GM23248 (cell line): ENCODE data around the gene SLC16A11. TPM values are rescaled to one million over a fixed set of nuclear protein-coding genes. Genes with fewer than 3 reads are reported as not detected.

ENCODE experiments used
- DNase-seq: peaks from one replicate; pipeline ENCODE4 v3.0.0-alpha.2; 2015
- H2AFZ ChIP-seq: fragments of 200-600 bp; sonication (generic); 2 replicates; pipeline ENCODE4 v1.6.1; 2016; ENCODE audit warnings: antibody characterized with exemption
- H3F3A ChIP-seq: fragments of 200-600 bp; sonication (generic); 2 replicates; pipeline ENCODE4 v1.6.1; 2016; ENCODE audit warnings: mild to moderate bottlenecking, antibody characterized with exemption, mixed run types; ENCODE audit not compliant: insufficient read depth
- H3K27ac ChIP-seq: fragments of 200-600 bp; sonication (generic); 2 replicates; pipeline ENCODE4 v1.5.1; 2016; ENCODE audit warnings: mild to moderate bottlenecking
- H3K27me3 ChIP-seq: fragments of 200-600 bp; sonication (generic); replicated peaks from 2 replicates; pipeline ENCODE4 v1.6.1; 2016; ENCODE audit warnings: mild to moderate bottlenecking; ENCODE audit not compliant: insufficient read depth
- H3K36me3 ChIP-seq: fragments of 200-600 bp; sonication (generic); 2 replicates; pipeline ENCODE4 v1.6.1; 2016; ENCODE audit warnings: low read depth, mild to moderate bottlenecking
- H3K4me1 ChIP-seq: fragments of 200-600 bp; sonication (generic); 2 replicates; pipeline ENCODE4 v1.6.1; 2016; ENCODE audit warnings: mild to moderate bottlenecking; ENCODE audit not compliant: insufficient read depth
- H3K4me2 ChIP-seq: fragments of 200-600 bp; sonication (generic); one replicate; pipeline ENCODE4 v1.6.1; 2016; ENCODE audit warnings: mild to moderate bottlenecking; ENCODE audit not compliant: unreplicated experiment
- H3K4me3 ChIP-seq: fragments of 200-600 bp; sonication (generic); 2 replicates; pipeline ENCODE4 v1.5.1; 2016; ENCODE audit warnings: mild to moderate bottlenecking
- H3K79me2 ChIP-seq: fragments of 200-600 bp; sonication (generic); 2 replicates; pipeline ENCODE4 v1.6.1; 2016; ENCODE audit warnings: mild to moderate bottlenecking; ENCODE audit not compliant: insufficient read depth
- H3K9ac ChIP-seq: fragments of 200-600 bp; sonication (generic); 2 replicates; pipeline ENCODE4 v1.6.1; 2016; ENCODE audit warnings: mild to moderate bottlenecking
- H3K9me2 ChIP-seq: fragments of 200-600 bp; sonication (generic); 2 replicates; pipeline ENCODE4 v1.6.1; 2016; ENCODE audit warnings: mixed run types, mild to moderate bottlenecking, moderate library complexity; ENCODE audit not compliant: insufficient read depth
- H3K9me3 ChIP-seq: fragments of 200-600 bp; sonication (generic); one replicate; pipeline ENCODE4 v1.6.1; 2017; ENCODE audit warnings: low read depth
- H4K20me1 ChIP-seq: fragments of 200-600 bp; sonication (generic); 2 replicates; pipeline ENCODE4 v1.6.0; 2016; ENCODE audit not compliant: insufficient read depth
- EZH2 ChIP-seq: fragments of 200-600 bp; sonication (generic); IDR thresholded peaks from 2 replicates; pipeline ENCODE4 v1.6.1; 2018; ENCODE audit warnings: antibody characterized with exemption, mild to moderate bottlenecking; ENCODE audit not compliant: insufficient read depth, poor library complexity, severe bottlenecking
- EZH2phosphoT487 ChIP-seq: fragments of 200-600 bp; sonication (generic); IDR thresholded peaks from 2 replicates; pipeline ENCODE4 v1.6.1; 2018; ENCODE audit warnings: antibody characterized with exemption, moderate library complexity, mild to moderate bottlenecking, low read depth; ENCODE audit not compliant: insufficient read depth
- WGBS, 2 experiments: methylation state at CpG; one replicate each; pipeline ENCODE4 v1.1.6; 2015 to 2017; ENCODE audit warnings: low lambda C conversion rate in 2 of 2, low coverage in 1 of 2; ENCODE audit errors: missing lambda C conversion rate in 2 of 2; 5-methylcytosine and 5-hydroxymethylcytosine counted together
- in situ Hi-C: fragments of 300-500 bp; cut with MboI; formaldehyde crosslinking; loops from 2 replicates; pipeline ENCODE4 v1.15.0; 2020
- polyA plus RNA-seq: library from polyadenylated mRNA; unstranded; fragments of >200 nt; fragmentation: Nextera tagmentation; extraction: Ambion mirVana; gene quantifications from 2 replicates; pipeline ENCODE4 v1.2.1, GENCODE V29; 2016
- total RNA-seq: library from RNA; depleted of rRNA; stranded (reverse); fragments of >200 nt; shearing (Covaris generic); gene quantifications from 2 replicates; pipeline ENCODE4 v1.2.3, GENCODE V29; 2014

Gene SLC16A11
- total and polyA plus RNA-seq, 2 experiments from 2014 or later: 0.30 TPM; not detected in 1

DNA sequence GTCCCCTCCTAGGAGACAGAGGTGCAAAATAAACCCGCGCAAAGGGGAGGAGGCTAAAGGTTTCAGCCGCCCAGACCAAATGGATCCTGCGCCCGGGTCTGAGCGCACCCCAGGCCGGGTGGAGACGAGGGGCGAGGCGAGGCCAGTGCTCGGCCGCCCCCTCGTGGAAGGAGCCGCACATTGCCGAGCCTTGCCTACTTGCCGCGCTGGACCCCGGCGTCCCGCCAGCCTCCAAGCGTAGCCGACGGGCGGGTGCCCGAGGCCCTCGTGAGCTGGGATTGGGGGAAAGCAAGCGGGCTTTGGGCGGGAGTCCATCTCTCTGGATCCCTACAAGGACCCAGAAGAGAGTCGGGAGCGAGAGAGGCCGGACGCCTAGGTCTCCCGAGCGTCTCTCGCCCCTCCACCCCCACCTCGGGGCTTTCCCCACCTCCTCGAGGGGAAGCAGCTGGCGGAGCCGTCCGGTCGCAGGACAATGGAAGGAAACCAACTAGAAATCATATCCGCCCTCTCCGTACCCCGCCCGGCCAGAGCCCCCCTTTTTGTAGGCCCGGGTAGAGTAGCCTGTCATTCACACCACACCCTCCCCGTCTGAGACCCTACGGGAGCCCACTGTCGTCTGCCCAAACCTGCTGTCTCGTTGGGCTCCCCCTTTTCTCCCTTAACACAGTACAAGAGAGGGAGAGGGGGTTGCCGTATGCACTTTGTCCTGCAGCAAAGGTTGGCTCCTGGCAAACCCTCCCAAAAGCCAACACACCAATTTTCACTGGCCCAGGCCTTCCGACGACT is 21.7 kb downstream of the SLC16A11 start:
- peaks cover 7% of the 10 kb centered on the region; the same call in 1 of the 2 replicates for H3K79me2 ChIP-seq
- H3K4me3 ChIP-seq: peak overlapping the region; percentile 61
- H3K9me3 ChIP-seq: no peaks in the 10 kb centered on the region
- H3F3A ChIP-seq: no peaks in the 10 kb centered on the region; the same call in 1 of the 2 replicates
- TF ChIP-seq EZH2phosphoT487: no peak
- no peak for TF ChIP-seq EZH2
- H3K27me3 ChIP-seq: no peaks in the 10 kb centered on the region
- no peak overlapping the region for H3K27ac ChIP-seq
- peak overlapping the region; percentile 73 for H3K4me2 ChIP-seq
- H3K4me1 ChIP-seq: peaks cover 23% of the 10 kb centered on the region; the same call in 1 of the 2 replicates
- in situ Hi-C loops: no loop called here
- DNase-seq: peak; percentile 87
- H3K9ac ChIP-seq: peak overlapping the region; percentile 64
- 1 to 2% methylated on average over 42 to 52 of the region's 53 CpGs for WGBS, 2 experiments
- H3K9me2 ChIP-seq: no peaks in the 10 kb centered on the region
- H3K36me3 ChIP-seq: no peaks in the 10 kb centered on the region
- H4K20me1 ChIP-seq: no peaks in the 10 kb centered on the region
- peak overlapping the region; percentile 94 for H2AFZ ChIP-seq

DNA sequence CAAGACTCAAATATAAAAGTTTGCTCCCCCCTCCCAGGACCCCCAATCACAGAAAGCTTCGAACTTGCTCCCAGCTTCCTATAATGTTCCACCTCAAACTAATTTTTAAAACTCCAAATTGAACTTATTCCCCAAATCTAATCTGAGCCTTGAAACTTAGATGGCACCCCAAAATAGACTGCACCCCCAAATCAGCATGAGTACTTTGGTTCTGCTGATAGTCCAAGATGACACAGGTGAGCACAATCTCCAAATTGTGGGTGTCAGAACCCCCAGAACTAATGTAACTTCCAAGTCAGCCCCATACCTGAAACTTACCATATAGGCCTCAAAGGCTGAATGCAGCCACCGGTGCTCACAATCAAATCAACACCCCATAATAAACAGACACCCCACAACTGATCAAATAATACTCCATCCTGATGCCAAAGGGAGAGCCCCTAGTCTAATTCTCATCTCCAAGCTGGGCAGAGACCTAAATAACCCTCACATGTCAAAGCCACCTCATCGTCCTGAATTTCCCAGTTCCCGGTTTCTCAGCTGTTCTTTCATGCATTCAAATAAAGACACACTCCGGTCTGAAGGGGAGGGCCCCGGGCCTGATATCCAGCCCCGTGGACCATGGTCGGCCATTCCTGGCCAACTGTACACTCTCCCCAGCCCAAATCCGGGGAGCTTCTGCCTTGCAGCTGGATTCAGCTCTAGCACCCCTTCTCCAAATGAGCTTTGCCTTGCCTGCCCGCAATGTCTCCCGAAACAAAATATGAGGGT is 22.8 kb downstream of the SLC16A11 start:
- WGBS, 2 experiments: 43 to 44% methylated on average over 11 of the region's 11 CpGs
- no peaks in the 10 kb centered on the region for H3K27me3 ChIP-seq
- TF ChIP-seq EZH2phosphoT487 (no peak), EZH2 (no peak)
- H3F3A ChIP-seq: peaks cover 2% of the 10 kb centered on the region
- peak overlapping the region; percentile 94 for H2AFZ ChIP-seq
- no peaks in the 10 kb centered on the region for H3K36me3 ChIP-seq
- peak overlapping the region; percentile 73 for H3K4me2 ChIP-seq
- no peaks in the 10 kb centered on the region for H4K20me1 ChIP-seq
- in situ Hi-C loops: no loop called here
- no peaks in the 10 kb centered on the region for H3K9me2 ChIP-seq
- H3K4me1 ChIP-seq: peaks cover 27% of the 10 kb centered on the region; the same call in 1 of the 2 replicates
- H3K9ac ChIP-seq: peak overlapping the region; percentile 64; the same call in 1 of the 2 replicates
- no peak for DNase-seq
- H3K79me2 ChIP-seq: peaks cover 13% of the 10 kb centered on the region; the same call in 1 of the 2 replicates
- no peak overlapping the region for H3K27ac ChIP-seq
- H3K4me3 ChIP-seq: peak overlapping the region; percentile 61; the same call in 1 of the 2 replicates
- no peaks in the 10 kb centered on the region for H3K9me3 ChIP-seq

DNA sequence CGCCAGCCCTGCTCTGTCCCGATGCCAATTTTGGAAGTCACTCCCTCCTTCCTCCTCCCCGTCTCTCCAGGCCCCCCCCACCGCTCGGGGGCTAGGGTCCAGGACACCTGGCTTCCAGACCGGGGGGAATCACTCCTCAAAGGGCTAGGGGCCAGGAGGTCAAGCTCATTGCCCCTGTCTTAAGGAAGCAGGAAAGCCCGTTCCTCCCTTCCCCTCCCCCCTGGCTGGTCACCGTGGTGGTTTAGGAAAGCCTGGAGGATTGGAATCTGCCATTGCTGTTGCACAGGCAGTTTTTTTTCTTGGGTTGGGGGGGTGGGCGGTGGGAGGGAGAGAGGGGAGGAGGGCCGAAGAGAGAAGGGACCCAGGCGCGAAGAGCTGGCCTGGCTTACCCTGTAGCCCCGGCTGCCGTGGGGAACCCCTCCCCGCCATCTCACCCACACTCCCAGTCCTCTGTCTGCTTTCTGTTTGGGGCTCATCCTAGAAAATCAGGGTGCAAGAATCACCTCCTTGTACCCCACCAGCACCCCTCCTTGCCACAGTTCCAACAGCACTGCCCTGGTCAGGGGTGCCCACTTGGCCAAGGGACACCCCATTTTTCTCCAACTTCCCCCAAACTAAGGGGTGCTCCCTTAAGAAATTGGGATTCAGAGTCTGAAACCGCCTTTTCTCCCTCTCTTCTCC is 23.9 kb downstream of the SLC16A11 start:
- no peaks in the 10 kb centered on the region for H4K20me1 ChIP-seq
- peak overlapping the region; percentile 98 for H3K4me2 ChIP-seq
- TF ChIP-seq EZH2 (no peak), EZH2phosphoT487 (no peak)
- peaks cover 15% of the 10 kb centered on the region; the same call in 1 of the 2 replicates for H3K79me2 ChIP-seq
- H3K4me3 ChIP-seq: peak overlapping the region; percentile 68
- no peaks in the 10 kb centered on the region for H3K9me3 ChIP-seq
- H3K4me1 ChIP-seq: peaks cover 33% of the 10 kb centered on the region; the same call in 1 of the 2 replicates
- no peaks in the 10 kb centered on the region for H3K36me3 ChIP-seq
- peaks cover 10% of the 10 kb centered on the region for H3F3A ChIP-seq
- WGBS, 2 experiments: 4 to 7% methylated on average over 6 to 15 of the region's 16 CpGs
- H3K27ac ChIP-seq: peak overlapping the region; percentile 44
- no peaks in the 10 kb centered on the region for H3K9me2 ChIP-seq
- no peaks in the 10 kb centered on the region for H3K27me3 ChIP-seq
- in situ Hi-C loops: no loop called here
- peak; percentile 70 for DNase-seq
- H3K9ac ChIP-seq: peak overlapping the region; percentile 84
- H2AFZ ChIP-seq: peak overlapping the region; percentile 89

DNA sequence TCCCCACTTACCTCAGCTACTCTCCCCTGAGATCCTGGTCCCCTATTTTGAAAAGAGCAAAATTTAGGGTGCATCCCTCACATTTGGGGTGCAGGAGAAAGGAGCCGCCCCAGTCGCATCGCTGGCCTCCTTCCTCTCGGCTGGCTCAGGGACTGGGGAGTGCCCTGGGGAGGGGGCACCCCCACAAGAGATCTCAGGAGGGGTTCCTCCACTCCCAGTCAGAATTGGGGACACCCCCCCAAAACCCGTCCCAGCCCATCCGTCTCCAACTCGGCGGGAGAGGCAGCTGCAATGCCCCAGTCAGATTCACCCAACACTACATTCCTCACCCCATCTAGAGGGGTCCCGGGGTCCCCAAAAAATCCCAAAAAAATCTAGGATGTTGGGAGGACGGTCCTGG is 24.5 kb downstream of the SLC16A11 start:
- no peak for DNase-seq
- Histone ChIP-seq H3K9ac (peak overlapping the region; percentile 84), H4K20me1 (no peaks in the 10 kb centered on the region), H3K79me2 (peaks cover 15% of the 10 kb centered on the region; the same call in 1 of the 2 replicates), H3K9me3 (no peaks in the 10 kb centered on the region), H3K36me3 (no peaks in the 10 kb centered on the region), H3K9me2 (no peaks in the 10 kb centered on the region), H3F3A (peaks cover 10% of the 10 kb centered on the region), H3K27ac (peak overlapping the region; percentile 44), H3K4me3 (peak overlapping the region; percentile 68), H2AFZ (peak overlapping the region; percentile 89), H3K4me2 (peak overlapping the region; percentile 98), H3K27me3 (no peaks in the 10 kb centered on the region), H3K4me1 (peaks cover 33% of the 10 kb centered on the region; the same call in 1 of the 2 replicates)
- in situ Hi-C loops: no loop called here
- no peak for TF ChIP-seq EZH2
- TF ChIP-seq EZH2phosphoT487: no peak
- WGBS, 2 experiments: 5 to 18% methylated on average over 5 to 10 of the region's 10 CpGs
